OCI-LY7 (cell line): ENCODE measurements around the gene TMEM39B.

Experiments used
- CTCF ChIP-seq: fragments of 200-600 bp; sonication (generic); conservative IDR thresholded peaks from 2 replicates; pipeline ENCODE4 v1.5.1; 2014; ENCODE audit warnings: mild to moderate bottlenecking, antibody characterized with exemption, low read length, moderate library complexity, mixed read lengths
- EZH2phosphoT487 ChIP-seq: fragments of 200-600 bp; sonication (generic); IDR thresholded peaks from 2 replicates; pipeline ENCODE4 v1.6.1; 2018; ENCODE audit warnings: low read depth, borderline replicate concordance, mild to moderate bottlenecking, mixed run types, antibody characterized with exemption, low read length, moderate library complexity, mixed read lengths

GRCh38 chr1:32025515-32025914, 47.2 kb upstream of the TMEM39B start:
- TF ChIP-seq CTCF (no peak), EZH2phosphoT487 (no peak)
